BJ (cell line): Measurements from ENCODE around the gene PTPN23. TPM values are rescaled to one million over a fixed set of nuclear protein-coding genes. Genes with fewer than 3 reads are reported as not detected.

Source experiments
- CTCF ChIA-PET: fragments of 350-600 bp; formaldehyde crosslinking; extraction: SDS; loops from one replicate; lab custom pipeline; 2021; ENCODE audit warnings: antibody characterized with exemption, inconsistent platforms; lab: Yijun Ruan, JAX
- POLR2A ChIA-PET: fragments of 300-600 bp; sonication (Branson Sonifier 250); formaldehyde crosslinking; extraction: SDS; loops from one replicate; lab custom pipeline; 2021; ENCODE audit warnings: antibody characterized with exemption; lab: Charles Lee
- DNase-seq: peaks from one replicate; pipeline ENCODE4 v3.0.0-alpha.2; 2011; ENCODE audit warnings: low read depth
- H3K27me3 ChIP-seq: 2 replicates; pipeline ENCODE4 v1.6.0; 2011; ENCODE audit warnings: low read length; ENCODE audit not compliant: control insufficient read depth, insufficient read depth
- H3K36me3 ChIP-seq: 2 replicates; pipeline ENCODE4 v1.5.1; 2011; ENCODE audit warnings: low read length; ENCODE audit not compliant: control insufficient read depth, insufficient read depth
- H3K4me3 ChIP-seq: 2 replicates; pipeline ENCODE4 v1.5.1; 2011; ENCODE audit warnings: low read depth, mild to moderate bottlenecking, control low read depth, low read length
- CTCF ChIP-seq: IDR thresholded peaks from 2 replicates; pipeline ENCODE4 v1.5.1; 2011; ENCODE audit warnings: low read depth, mild to moderate bottlenecking, control low read depth, inconsistent platforms, low read length, moderate library complexity; ENCODE audit not compliant: insufficient read depth
- polyA minus RNA-seq: library from RNA; depleted of rRNA, polyadenylated mRNA; stranded (reverse); fragments of >200 nt; gene quantifications from 2 replicates; pipeline ENCODE4 v1.2.3, GENCODE V29; 2011; rRNA and poly(A)+ RNA removed
- polyA plus RNA-seq: library from polyadenylated mRNA; depleted of rRNA; stranded (reverse); fragments of >200 nt; gene quantifications from 2 replicates; pipeline ENCODE4 v1.2.3, GENCODE V29; 2011; rRNA removed

Gene PTPN23
- 2.1 and 2.5 TPM in 2 replicates for polyA plus RNA-seq
- polyA minus RNA-seq, result 11.4 and 11.6 TPM in 2 replicates

- Histone ChIP-seq H3K27me3 (no peaks in the 10 kb centered on the region), H3K4me3 (peak within 1 kb of the TSS; percentile 86), H3K36me3 (no peaks in the 10 kb centered on the region; the same call in 1 of the 2 replicates)
- ChIA-PET POLR2A (interaction anchor here (0.6 to 1.0 kb wide), 3 partner anchors 161 to 535 kb away, joined by 3 to 9 read pairs (median 6); no protein-coding TSS in a partner anchor), CTCF (interaction anchor here (1.2 to 1.3 kb wide), 2 partner anchors 42 to 444 kb away, joined by 3 read pairs; no protein-coding TSS in a partner anchor)
- no peak for TF ChIP-seq CTCF
- peak; percentile 97 for DNase-seq
Measured at GRCh38 chr3:47380601-47381316, at the start of gene PTPN23. TSS of gene PTPN23 (plus strand) at chr3:47381021. CDS start at chr3:47381097, 76 bp downstream.

GRCh38 chr3:47333907-47334306 is 46.9 kb upstream of the PTPN23 start:
- POLR2A ChIA-PET, result no interaction called here
- no peak for TF ChIP-seq CTCF
- Histone ChIP-seq H3K27me3 (no peaks in the 10 kb centered on the region), H3K36me3 (peaks cover 17% of the 10 kb centered on the region), H3K4me3 (no peak overlapping the region)
- CTCF ChIA-PET, result interaction anchor here (0.9 to 1.0 kb wide), 2 partner anchors 9 to 22 kb away, joined by 3 read pairs; no protein-coding TSS in a partner anchor
- DNase-seq, result no peak

GRCh38 chr3:47337656-47338055 is 43.2 kb upstream of the PTPN23 start:
- no peaks in the 10 kb centered on the region for H3K27me3 ChIP-seq
- TF ChIP-seq CTCF, result no peak
- DNase-seq, result no peak
- ChIA-PET POLR2A (no interaction called here), CTCF (interaction anchor here (0.6 to 0.8 kb wide), 2 partner anchors 77 to 428 kb away, joined by 3 to 4 read pairs; no protein-coding TSS in a partner anchor)
- H3K36me3 ChIP-seq, result peaks cover 16% of the 10 kb centered on the region
- H3K4me3 ChIP-seq, result no peak overlapping the region

GRCh38 chr3:47339951-47340350 is 40.9 kb upstream of the PTPN23 start:
- POLR2A ChIA-PET, result no interaction called here

More at GRCh38 chr3:47339951-47340350, 40.9 kb upstream of the PTPN23 start:
- DNase-seq, result no peak
- CTCF ChIA-PET, result interaction anchor here (2.4 kb wide), 1 partner anchor 15 kb away, joined by 7 read pairs; no protein-coding TSS in a partner anchor
- TF ChIP-seq CTCF, result no peak
- H3K36me3 ChIP-seq, result peaks cover 17% of the 10 kb centered on the region
- no peak overlapping the region for H3K4me3 ChIP-seq
- no peaks in the 10 kb centered on the region for H3K27me3 ChIP-seq
